H1 (cell line): ENCODE measurements around the gene CYP26A1. TPM values are rescaled to one million over a fixed set of nuclear protein-coding genes. Genes with fewer than 3 reads are reported as not detected.

Experiments used
- ASH2L ChIP-seq: fragments of 200-600, 300-600 bp; sonication (generic); IDR thresholded peaks from one replicate; pipeline ENCODE4 v1.7.1; 2017; ENCODE audit warnings: low read length
- BACH1 ChIP-seq: IDR thresholded peaks from 2 replicates; pipeline ENCODE4 v1.6.1; 2012; ENCODE audit warnings: low read length, improper control_type of control experiment
- BCL11A ChIP-seq, 2 experiments: IDR thresholded peaks; one replicate each; pipeline ENCODE4 v1.6.1; 2011; ENCODE audit warnings: low read depth in 2 of 2, low read length in 2 of 2, mild to moderate bottlenecking in 2 of 2
- CBX5 ChIP-seq: fragments of 300-800, 300-1000 bp; sonication (generic); IDR thresholded peaks from 2 replicates; pipeline ENCODE4 v1.7.1; 2016; ENCODE audit warnings: antibody characterized with exemption, low read length, low read depth
- CBX8 ChIP-seq: fragments of 300-800, 300-1000 bp; sonication (generic); IDR thresholded peaks from 2 replicates; pipeline ENCODE4 v1.7.1; 2016; ENCODE audit warnings: low read depth, low read length, borderline replicate concordance
- CHD1 ChIP-seq: IDR thresholded peaks from 2 replicates; pipeline ENCODE4 v1.6.1; 2012; ENCODE audit warnings: low read depth, low read length, improper control_type of control experiment
- E2F6 ChIP-seq: IDR thresholded peaks from 2 replicates; pipeline ENCODE4 v1.6.1; 2012; ENCODE audit warnings: inconsistent platforms
- EZH2 ChIP-seq: fragments of 200-600 bp; sonication (generic); IDR thresholded peaks from 2 replicates; pipeline ENCODE4 v1.7.1; 2012; ENCODE audit warnings: low read depth, mild to moderate bottlenecking, moderate library complexity, low read length, inconsistent platforms; ENCODE audit not compliant: severe bottlenecking
- FOSL1 ChIP-seq: IDR thresholded peaks from 2 replicates; pipeline ENCODE4 v1.6.1; 2011; ENCODE audit warnings: mild to moderate bottlenecking, low read depth, low read length, moderate library complexity; ENCODE audit not compliant: insufficient read depth
- GABPA ChIP-seq: IDR thresholded peaks from 2 replicates; pipeline ENCODE4 v1.6.1; 2011; ENCODE audit warnings: mild to moderate bottlenecking, low read length, moderate library complexity, borderline replicate concordance; ENCODE audit not compliant: insufficient read depth
- HDAC6 ChIP-seq: IDR thresholded peaks from one replicate; pipeline ENCODE4 v1.7.1; 2012; ENCODE audit warnings: low read depth, mild to moderate bottlenecking, inconsistent platforms, low read length, moderate library complexity
- KDM4A ChIP-seq: IDR thresholded peaks from one replicate; pipeline ENCODE4 v1.7.1; 2012; ENCODE audit warnings: low read depth, mild to moderate bottlenecking, moderate library complexity, low read length, inconsistent platforms; ENCODE audit not compliant: severe bottlenecking
- KDM5A ChIP-seq: fragments of 200-600 bp; IDR thresholded peaks from 2 replicates; pipeline ENCODE4 v1.7.1; 2012; ENCODE audit warnings: mild to moderate bottlenecking, low read length, inconsistent platforms, mixed read lengths
- NANOG ChIP-seq: IDR thresholded peaks from 2 replicates; pipeline ENCODE4 v1.6.1; 2011; ENCODE audit warnings: low read length, low read depth, mild to moderate bottlenecking, inconsistent platforms; ENCODE audit not compliant: insufficient read depth, poor library complexity, severe bottlenecking
- NRF1 ChIP-seq: IDR thresholded peaks from 2 replicates; pipeline ENCODE4 v1.6.1; 2011; ENCODE audit warnings: mild to moderate bottlenecking, low read depth, low read length, improper control_type of control experiment
- PHF8 ChIP-seq: fragments of 200-600 bp; sonication (generic); conservative IDR thresholded peaks from 2 replicates; pipeline ENCODE4 v1.7.1; 2012; ENCODE audit warnings: low read depth, mild to moderate bottlenecking, inconsistent platforms, low read length, moderate library complexity
- RFX5 ChIP-seq: IDR thresholded peaks from 2 replicates; pipeline ENCODE4 v1.6.1; 2011; ENCODE audit warnings: low read depth, low read length, improper control_type of control experiment, borderline replicate concordance
- SAP30 ChIP-seq: fragments of 300-600 bp; sonication (generic); IDR thresholded peaks from 2 replicates; pipeline ENCODE4 v1.7.1; 2012; ENCODE audit warnings: low read length, moderate library complexity, mild to moderate bottlenecking, inconsistent platforms; ENCODE audit not compliant: insufficient read depth, insufficient replicate concordance
- SIN3A ChIP-seq, 2 experiments: IDR thresholded peaks in 1 of 2; conservative IDR thresholded peaks in 1 of 2; 2 replicates each; pipeline ENCODE4 v1.6.1; 2011 to 2012; ENCODE audit warnings: low read length in 2 of 2, improper control_type of control experiment in 1 of 2, low read depth in 1 of 2, mild to moderate bottlenecking in 1 of 2
- SIRT6 ChIP-seq: IDR thresholded peaks from one replicate; pipeline ENCODE4 v1.7.1; 2012; ENCODE audit warnings: low read length, inconsistent platforms
- SP1 ChIP-seq: IDR thresholded peaks from 2 replicates; pipeline ENCODE4 v1.6.1; 2011; ENCODE audit warnings: low read depth, low read length
- SP4 ChIP-seq: IDR thresholded peaks from 2 replicates; pipeline ENCODE4 v1.6.1; 2012; ENCODE audit warnings: low read length, inconsistent platforms
- SRF ChIP-seq: IDR thresholded peaks from 2 replicates; pipeline ENCODE4 v1.6.1; 2011; ENCODE audit warnings: mild to moderate bottlenecking, low read depth, low read length, moderate library complexity
- TAF7 ChIP-seq: optimal IDR thresholded peaks from 2 replicates; pipeline ENCODE3; 2011; ENCODE audit warnings: low read depth, mild to moderate bottlenecking, inconsistent platforms, low read length, moderate library complexity, borderline replicate concordance
- polyA plus RNA-seq, 7 experiments: library from polyadenylated mRNA; depleted of rRNA in 3 of 7; stranded (reverse) in 5 of 7; unstranded in 2 of 7; fragments of >200 nt in 5 of 7; fragments of 200-250 nt in 2 of 7; gene quantifications; 1 replicate in 5 of 7; 2 replicates in 1 of 7; 4 replicates in 1 of 7; pipeline versions ENCODE4 v1.2.1 to v1.2.3, GENCODE V29; 2011 to 2013; ENCODE audit warnings: missing spikeins in 2 of 7, mixed read lengths in 2 of 7
- total RNA-seq: library from RNA; stranded (reverse); fragmentation: NEBNext Ultra II Directional; extraction: Animal tissue kit (Norgen Biotek cat#: 25700); gene quantifications from 2 replicates; pipeline ENCODE4 v1.2.1, GENCODE V29; 2021

Gene CYP26A1
- total and polyA plus RNA-seq, 2 of the 8 experiments (the other 6 are each of a cell fraction or from before 2014, with no cell fraction given), result 5.0 to 9.1 TPM

GRCh38 chr10:93068411-93069244, 5.1 kb upstream of the CYP26A1 start (continued):
- TF ChIP-seq ASH2L, result no peak
- no peak for TF ChIP-seq SIN3A (conservative IDR thresholded peaks at IDR 0.05 in 1 of 2, IDR thresholded peaks at IDR 0.05 in 1 of 2; ENCODE audit: low read depth in 1 of 2, low read length in 2 of 2)
- no peak for TF ChIP-seq HDAC6
- TF ChIP-seq E2F6, result peak; percentile 50; the same call in 1 of the 2 replicates
- no peak for TF ChIP-seq NRF1
- peak; percentile 100 for TF ChIP-seq EZH2
- no peak for TF ChIP-seq SAP30
- no peak for TF ChIP-seq KDM5A
- no peak for TF ChIP-seq SP4
- no peak for TF ChIP-seq SP1
- no peak for TF ChIP-seq PHF8
- TF ChIP-seq RFX5, result no peak
- peak; percentile 90 for TF ChIP-seq KDM4A
- no peak for TF ChIP-seq SIRT6
- no peak for TF ChIP-seq SRF
- no peak for TF ChIP-seq FOSL1
- peak; percentile 74; the same call in 1 of the 2 replicates for TF ChIP-seq CBX8
- no peak for TF ChIP-seq BCL11A (IDR thresholded peaks at IDR 0.05; ENCODE audit: low read depth in 2 of 2, low read length in 2 of 2)
- TF ChIP-seq CBX5, result no peak
- no peak for TF ChIP-seq GABPA
- TF ChIP-seq NANOG, result no peak
- TF ChIP-seq TAF7, result no peak
- TF ChIP-seq CHD1, result no peak
- TF ChIP-seq BACH1, result no peak
